Kidney capillary endothelial cell (primary cell): ENCODE results near the gene UPK2.
A peak's percentile ranks its signal among the peaks of the same experiment; 100 is the strongest.
"Not testable (repeated sequence)": the region's sequence is repeated elsewhere in the genome, so short reads cannot be mapped to it uniquely, and the experiment has no call there.

Source experiments
- DNase-seq: peaks from one replicate; pipeline ENCODE4 v3.0.0-alpha.2; 2018; ENCODE audit warnings: low spot score

Gene UPK2

GRCh38 chr11:118988280-118988679 lies 32.2 kb downstream of the UPK2 start:
- DNase-seq = no peak

- not testable (repeated sequence) for DNase-seq
Measured at GRCh38 chr11:118991486-118992038, 35.5 kb downstream of the UPK2 start.

- DNase-seq = peak; percentile 40
Measured at GRCh38 chr11:118996926-118997626, 41.0 kb downstream of the UPK2 start.

GRCh38 chr11:118997627-118998387 lies 41.7 kb downstream of the UPK2 start, which contains the start of gene CENATAC:
Gene CENATAC, plus strand, starts transcription at chr11:118998138. Its CDS starts 60 bp downstream, at chr11:118998198.
- peak; percentile 94 for DNase-seq

GRCh38 chr11:118998388-118998717 lies 42.3 kb downstream of the UPK2 start:
- DNase-seq = no peak

- peak; percentile 26 for DNase-seq
Measured at GRCh38 chr11:118998822-118999221, 42.7 kb downstream of the UPK2 start.

- no peak for DNase-seq
Measured at GRCh38 chr11:119000906-119001305, 44.8 kb downstream of the UPK2 start.

GRCh38 chr11:119006656-119007055 lies 50.6 kb downstream of the UPK2 start:
- DNase-seq = no peak
